K562 (cell line): ENCODE data around the gene NR3C1.

Experiments used
- ARID4B ChIP-seq: sonication (generic); formaldehyde crosslinking; IDR thresholded peaks from 2 replicates; pipeline ENCODE4 v1.8.0; 2022; ENCODE audit warnings: mild to moderate bottlenecking, missing genetic modification reagents
- BCLAF1 ChIP-seq, 2 experiments: fragments of 450-650 bp in 1 of 2; IDR thresholded peaks; 2 replicates each; pipeline ENCODE4 v1.6.1; 2011 to 2017; ENCODE audit warnings: low read depth in 2 of 2, antibody characterized with exemption in 1 of 2, borderline replicate concordance in 1 of 2, low read length in 1 of 2, mild to moderate bottlenecking in 1 of 2, mixed read lengths in 1 of 2; ENCODE audit not compliant: control insufficient read depth in 1 of 2
- CTCF ChIP-seq, 3 experiments: IDR thresholded peaks in 2 of 3; conservative IDR thresholded peaks in 1 of 3; 2 replicates each; pipeline ENCODE4 v1.5.1; 2011 to 2012; ENCODE audit warnings: low read length in 3 of 3, mild to moderate bottlenecking in 3 of 3, control low read depth in 2 of 3, improper control_type of control experiment in 1 of 3, inconsistent platforms in 1 of 3, low read depth in 1 of 3, mixed read lengths in 1 of 3, moderate library complexity in 1 of 3; ENCODE audit not compliant: insufficient read depth in 2 of 3
- IRF2 ChIP-seq: sonication (generic); formaldehyde crosslinking; IDR thresholded peaks from 2 replicates; pipeline ENCODE4 v1.8.1; 2022; ENCODE audit warnings: mild to moderate bottlenecking, missing genetic modification reagents
- SRSF9 ChIP-seq: fragments of 200-400 bp; formaldehyde crosslinking; IDR thresholded peaks from 2 replicates; pipeline ENCODE4 v1.6.1; 2017; ENCODE audit warnings: low read depth, low read length, borderline replicate concordance
- ZBTB11 ChIP-seq, 3 experiments: fragments of 200-800 bp in 1 of 3; fragments of 250-450 bp in 1 of 3; fragments of 450-650 bp in 1 of 3; sonication (Bioruptor Pico) in 1 of 3; sonication (Bioruptor generic) in 1 of 3; formaldehyde crosslinking in 1 of 3; IDR thresholded peaks; 2 replicates each; pipeline versions ENCODE4 v1.6.1 to v1.8.0; 2016 to 2022; ENCODE audit warnings: mild to moderate bottlenecking in 2 of 3, missing genetic modification characterization in 2 of 3, missing compliant biosample characterization in 1 of 3, moderate library complexity in 1 of 3

DNA sequence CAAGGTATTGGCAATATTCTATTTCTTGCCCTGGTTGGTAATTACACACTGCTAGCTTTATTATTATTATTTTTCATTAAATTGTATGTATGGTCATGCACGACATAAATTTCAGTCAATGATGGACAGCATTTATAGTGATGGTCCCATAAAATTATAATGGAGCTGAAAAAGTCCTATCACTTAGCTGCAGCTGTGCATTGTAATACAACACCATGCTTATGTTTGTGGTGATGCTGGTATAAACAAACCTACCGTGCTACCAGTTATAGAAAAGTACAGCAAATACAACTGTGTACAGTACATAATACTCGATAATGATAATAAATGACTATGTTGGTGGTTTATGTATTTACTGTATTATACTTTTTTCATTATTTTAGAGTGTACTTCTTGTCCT lies 65.5 kb downstream of the NR3C1 start:
- TF ChIP-seq ZBTB11 (CRISPR knock-in tag; IDR thresholded peaks at IDR 0.05) = no peak
- TF ChIP-seq BCLAF1 (IDR thresholded peaks at IDR 0.05; ENCODE audit: borderline replicate concordance in 1 of 2, control insufficient read depth in 1 of 2, low read depth in 2 of 2, low read length in 1 of 2) = no peak
- TF ChIP-seq ARID4B (CRISPR knock-in tag) = no peak
- TF ChIP-seq SRSF9 = no peak
- no peak for TF ChIP-seq CTCF (IDR thresholded peaks at IDR 0.05 in 2 of 3, conservative IDR thresholded peaks at IDR 0.05 in 1 of 3; ENCODE audit: insufficient read depth in 2 of 3, low read depth in 1 of 3, low read length in 3 of 3)
- no peak for TF ChIP-seq IRF2
